ENCODE measurements around the gene REEP3.

DNA sequence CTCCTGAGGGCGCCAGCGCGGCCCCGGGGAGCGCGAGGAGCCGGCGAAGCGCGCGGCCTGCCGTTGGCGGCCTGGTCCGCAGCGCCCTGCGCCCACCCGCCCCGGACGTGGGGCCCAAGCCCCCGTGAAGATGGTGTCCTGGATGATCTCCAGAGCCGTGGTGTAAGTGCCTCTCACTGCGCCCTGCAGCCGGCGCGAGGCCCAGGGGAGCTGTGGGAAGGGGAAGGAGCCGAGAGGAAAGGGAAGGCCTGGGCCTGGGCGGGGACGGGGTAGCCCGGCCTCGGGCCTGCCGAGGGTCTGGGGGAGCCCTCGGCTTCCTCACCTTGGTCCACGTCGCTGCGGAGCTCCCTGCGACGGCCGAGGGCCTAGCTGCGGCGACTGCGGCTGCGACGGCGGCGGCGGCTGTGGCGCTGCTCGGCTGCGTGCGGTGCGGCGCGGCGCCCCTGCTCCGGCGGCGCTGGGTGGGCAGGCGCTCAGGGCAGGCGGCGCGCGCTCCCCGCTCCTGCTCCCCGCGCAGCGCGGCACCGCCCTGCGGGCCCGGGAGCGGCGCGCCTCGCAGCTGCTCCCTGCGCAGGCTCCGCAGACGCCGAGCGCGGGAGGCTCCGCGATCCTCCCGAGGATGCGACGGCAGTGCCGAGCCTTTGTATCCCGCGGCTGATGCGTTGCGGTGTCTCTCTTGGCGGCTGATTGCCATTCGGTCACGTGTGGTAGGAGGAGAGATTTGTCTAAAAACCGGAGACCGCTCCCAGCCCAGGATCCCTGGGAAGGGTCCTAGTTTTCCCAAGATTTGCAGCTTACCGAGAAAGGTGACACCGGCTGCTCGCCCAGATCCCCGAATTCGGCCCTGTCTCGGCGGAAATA lies 445 bp downstream of the REEP3 start:
- TF ChIP-seq, protein P1, sequence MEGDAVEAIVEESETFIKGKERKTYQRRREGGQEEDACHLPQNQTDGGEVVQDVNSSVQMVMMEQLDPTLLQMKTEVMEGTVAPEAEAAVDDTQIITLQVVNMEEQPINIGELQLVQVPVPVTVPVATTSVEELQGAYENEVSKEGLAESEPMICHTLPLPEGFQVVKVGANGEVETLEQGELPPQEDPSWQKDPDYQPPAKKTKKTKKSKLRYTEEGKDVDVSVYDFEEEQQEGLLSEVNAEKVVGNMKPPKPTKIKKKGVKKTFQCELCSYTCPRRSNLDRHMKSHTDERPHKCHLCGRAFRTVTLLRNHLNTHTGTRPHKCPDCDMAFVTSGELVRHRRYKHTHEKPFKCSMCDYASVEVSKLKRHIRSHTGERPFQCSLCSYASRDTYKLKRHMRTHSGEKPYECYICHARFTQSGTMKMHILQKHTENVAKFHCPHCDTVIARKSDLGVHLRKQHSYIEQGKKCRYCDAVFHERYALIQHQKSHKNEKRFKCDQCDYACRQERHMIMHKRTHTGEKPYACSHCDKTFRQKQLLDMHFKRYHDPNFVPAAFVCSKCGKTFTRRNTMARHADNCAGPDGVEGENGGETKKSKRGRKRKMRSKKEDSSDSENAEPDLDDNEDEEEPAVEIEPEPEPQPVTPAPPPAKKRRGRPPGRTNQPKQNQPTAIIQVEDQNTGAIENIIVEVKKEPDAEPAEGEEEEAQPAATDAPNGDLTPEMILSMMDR (IDR thresholded peaks at IDR 0.05), result peak in 1 of 7 experiments; percentile 21
- TF ChIP-seq POLR2A (IDR thresholded peaks at IDR 0.05), result peak; percentile 60 to 71 (median 61)

All from body of pancreas (tissue), 4 donors.